Endothelial cell of umbilical vein (primary cell): ENCODE data around the gene RSF1. TPM values are rescaled to one million over a fixed set of nuclear protein-coding genes. Genes with fewer than 3 reads are reported as not detected.
A peak's percentile ranks its signal among the peaks of the same experiment; 100 is the strongest.

Experiments
- BruUV-seq: library from RNA; stranded (reverse); fragments of 400-500 nt; replicated peaks from 2 replicates; lab custom pipeline; 2021; lab: Mats Ljungman, UMichigan
- CTCF ChIA-PET: fragments of 300-600, 350-600 bp; sonication (Branson Sonifier 250); formaldehyde crosslinking; loops from one replicate; lab custom pipeline; 2021; ENCODE audit warnings: antibody characterized with exemption, inconsistent platforms; lab: Charles Lee
- POLR2A ChIA-PET: fragments of 300-600, 350-600 bp; sonication (Branson Sonifier 250); formaldehyde crosslinking; loops from one replicate; lab custom pipeline; 2021; ENCODE audit warnings: antibody characterized with exemption, inconsistent platforms; lab: Charles Lee
- DNase-seq: peaks from one replicate; pipeline ENCODE4 v3.0.0-alpha.2; 2011; ENCODE audit warnings: low read depth, low spot score
- FAIRE-seq: peaks from 2 replicates; lab custom pipeline; 2011; peaks lifted over from hg19 to GRCh38; lab: Jason Lieb, UNC
- H2AFZ ChIP-seq: 2 replicates; pipeline ENCODE4 v1.6.0; 2012; ENCODE audit warnings: low read depth, low read length, control low read depth, inconsistent platforms
- H3K27ac ChIP-seq: 2 replicates; pipeline ENCODE4 v1.5.1; 2011; ENCODE audit warnings: low read depth, mild to moderate bottlenecking, control low read depth, low read length, moderate library complexity; ENCODE audit not compliant: insufficient read depth
- H3K27me3 ChIP-seq, 2 experiments: 2 replicates each; pipeline versions ENCODE4 v1.6.0 to v1.6.1; 2011; ENCODE audit warnings: low read length in 2 of 2, mixed read lengths in 1 of 2; ENCODE audit not compliant: control insufficient read depth in 2 of 2, insufficient read depth in 2 of 2
- H3K36me3 ChIP-seq, 2 experiments: 2 replicates in 1 of 2; 3 replicates in 1 of 2; pipeline ENCODE4 v1.5.1; 2011; ENCODE audit warnings: low read length in 2 of 2, mild to moderate bottlenecking in 1 of 2, moderate library complexity in 1 of 2; ENCODE audit not compliant: control insufficient read depth in 2 of 2, insufficient read depth in 2 of 2; ENCODE audit errors: extremely low read depth in 1 of 2
- H3K4me1 ChIP-seq: 3 replicates; pipeline ENCODE4 v1.5.1; 2011; ENCODE audit warnings: mild to moderate bottlenecking, low read length; ENCODE audit not compliant: control insufficient read depth, insufficient read depth; ENCODE audit errors: extremely low read depth
- H3K4me2 ChIP-seq: 2 replicates; pipeline ENCODE4 v1.6.1; 2011; ENCODE audit warnings: low read length, control low read depth, mixed read lengths; ENCODE audit not compliant: insufficient read depth
- H3K4me3 ChIP-seq, 3 experiments: fragments of 200-600 bp in 1 of 3; sonication (generic), shearing (Covaris generic) in 1 of 3; replicated peaks in 1 of 3; 2 replicates each; pipeline ENCODE4 v1.5.1; 2011 to 2016; ENCODE audit warnings: control low read depth in 3 of 3, low read length in 3 of 3, mild to moderate bottlenecking in 2 of 3, inconsistent platforms in 1 of 3, low read depth in 1 of 3, moderate library complexity in 1 of 3; ENCODE audit not compliant: insufficient read depth in 1 of 3
- H3K79me2 ChIP-seq: 2 replicates; pipeline ENCODE4 v1.6.0; 2012; ENCODE audit warnings: low read length, inconsistent platforms; ENCODE audit not compliant: control insufficient read depth, insufficient read depth
- H3K9ac ChIP-seq: replicated peaks from 2 replicates; pipeline ENCODE3; 2011; ENCODE audit warnings: low read length, control low read depth; ENCODE audit not compliant: insufficient read depth; ENCODE audit errors: extremely low read depth
- H3K9me1 ChIP-seq: replicated peaks from 3 replicates; pipeline ENCODE4 v1.6.0; 2011; ENCODE audit warnings: mild to moderate bottlenecking, low read length; ENCODE audit not compliant: control insufficient read depth, insufficient read depth; ENCODE audit errors: extremely low read depth
- H3K9me3 ChIP-seq: replicated peaks from 2 replicates; pipeline ENCODE4 v1.5.1; 2012; ENCODE audit warnings: low read length, inconsistent platforms; ENCODE audit not compliant: control insufficient read depth, insufficient read depth
- H4K20me1 ChIP-seq: replicated peaks from 2 replicates; pipeline ENCODE3; 2011; ENCODE audit warnings: mild to moderate bottlenecking, low read length; ENCODE audit not compliant: control insufficient read depth, insufficient read depth; ENCODE audit errors: extremely low read depth
- CTCF ChIP-seq, 2 donors: IDR thresholded peaks; 1 replicate in 1 of 2; 2 replicates in 1 of 2; pipeline ENCODE4 v1.5.1; 2011; ENCODE audit warnings: low read length in 2 of 2, mild to moderate bottlenecking in 2 of 2, moderate library complexity in 2 of 2, control low read depth in 1 of 2, inconsistent platforms in 1 of 2, low read depth in 1 of 2; ENCODE audit not compliant: insufficient read depth in 1 of 2; ENCODE audit errors: extremely low read depth in 1 of 2
- EZH2 ChIP-seq: IDR thresholded peaks from 2 replicates; pipeline ENCODE4 v1.6.1; 2012; ENCODE audit warnings: borderline replicate concordance, low read depth, mild to moderate bottlenecking, moderate library complexity, low read length, inconsistent platforms; ENCODE audit not compliant: severe bottlenecking
- FOS ChIP-seq: IDR thresholded peaks from 2 replicates; pipeline ENCODE4 v1.6.1; 2011; ENCODE audit warnings: mild to moderate bottlenecking, low read length, moderate library complexity, borderline replicate concordance; ENCODE audit not compliant: insufficient read depth
- GATA2 ChIP-seq: IDR thresholded peaks from 2 replicates; pipeline ENCODE4 v1.7.0; 2011; ENCODE audit warnings: low read depth, mild to moderate bottlenecking, moderate library complexity, mixed read lengths, low read length; ENCODE audit not compliant: insufficient read length, insufficient read depth
- JUN ChIP-seq: IDR thresholded peaks from 2 replicates; pipeline ENCODE4 v1.6.1; 2011; ENCODE audit warnings: borderline replicate concordance, low read depth; ENCODE audit not compliant: insufficient read length, insufficient read depth
- MAX ChIP-seq: IDR thresholded peaks from 2 replicates; pipeline ENCODE4 v1.6.1; 2011; ENCODE audit not compliant: insufficient read depth, insufficient read length
- MYC ChIP-seq: IDR thresholded peaks from one replicate; pipeline ENCODE4 v1.6.1; 2011; ENCODE audit warnings: mild to moderate bottlenecking, low read depth, low read length
- POLR2A ChIP-seq: IDR thresholded peaks from 2 replicates; pipeline ENCODE4 v1.6.1; 2012; ENCODE audit warnings: low read depth, mild to moderate bottlenecking, control low read depth, low read length
- POLR2AphosphoS5 ChIP-seq: IDR thresholded peaks from 2 replicates; pipeline ENCODE4 v1.6.1; 2012; ENCODE audit warnings: low read depth, mild to moderate bottlenecking, control low read depth, low read length, moderate library complexity; ENCODE audit not compliant: insufficient read depth
- dilution Hi-C: fragments of 300-500 bp; cut with MboI; formaldehyde crosslinking; loops from one replicate; pipeline ENCODE4 v1.15.0; 2019; ENCODE audit warnings: low sequenced_read_pairs; ENCODE audit not compliant: extremely low pct_ligation_motif_present
- intact Hi-C: fragments of 100-400 bp; cut with micrococcal nuclease; formaldehyde crosslinking; loops from one replicate; pipeline ENCODE4 v1.10.0; 2022
- polyA plus RNA-seq, 4 experiments: library from polyadenylated mRNA; depleted of rRNA in 3 of 4; stranded (reverse) in 3 of 4; unstranded in 1 of 4; fragments of >200 nt; gene quantifications; 2 replicates each; pipeline versions ENCODE4 v1.2.1 to v1.2.3, GENCODE V29; 2011 to 2012; ENCODE audit warnings: missing spikeins in 1 of 4
- total RNA-seq: library from RNA; stranded (reverse); gene quantifications from 2 replicates; pipeline ENCODE4 v1.2.3, GENCODE V29; 2021

Gene RSF1
- total and polyA plus RNA-seq, 2 donors (not counting 3 experiments of a cell fraction or from before 2014, with no cell fraction given) = 10.0 to 55.1 TPM

GRCh38 chr11:77619576-77620198, 200.8 kb downstream of the RSF1 start:
- no TSS peak for BruUV-seq
- H3K9ac ChIP-seq = no peak overlapping the region
- H4K20me1 ChIP-seq = no peaks in the 10 kb centered on the region
- POLR2A ChIA-PET = no interaction called here
- H3K9me3 ChIP-seq = no peaks in the 10 kb centered on the region
- no peaks in the 10 kb centered on the region for H3K79me2 ChIP-seq
- no peaks in the 10 kb centered on the region for H3K4me1 ChIP-seq
- DNase-seq (peak; percentile 57), FAIRE-seq (peak; percentile 64)
- H3K27me3 ChIP-seq = no peaks in the 10 kb centered on the region
- CTCF ChIA-PET = interaction anchor here (0.6 to 4.5 kb wide), 27 partner anchors 10 to 528 kb away, joined by 3 to 65 read pairs (median 5); partner anchors contain the start of gene AQP11
- H3K9me1 ChIP-seq = no peaks in the 10 kb centered on the region
- H3K4me2 ChIP-seq = no peak overlapping the region
- H2AFZ ChIP-seq = no peak overlapping the region
- no peak overlapping the region for H3K4me3 ChIP-seq
- TF ChIP-seq FOS (no peak), GATA2 (no peak), CTCF (IDR thresholded peaks at IDR 0.05; ENCODE audit: extremely low read depth in 1 of 2, insufficient read depth in 1 of 2, low read depth in 1 of 2, low read length in 2 of 2) (peak; percentile 43 to 59)
- no peak overlapping the region for H3K27ac ChIP-seq
- peaks cover 9 to 10% of the 10 kb centered on the region in 2 experiments for H3K36me3 ChIP-seq
- intact Hi-C loops = loop anchor here (1.0 to 5.0 kb wide), 4 partner anchors 71 to 492 kb away; partner anchors contain the start of gene PAK1
- dilution Hi-C loops = no loop called here

GRCh38 chr11:77617892-77618291, 202.6 kb downstream of the RSF1 start:
- no peak for DNase-seq
- no peaks in the 10 kb centered on the region for H4K20me1 ChIP-seq
- no TSS peak for BruUV-seq
- H3K4me3 ChIP-seq = no peak overlapping the region
- no peak for FAIRE-seq
- peaks cover 5 to 10% of the 10 kb centered on the region in 2 experiments for H3K36me3 ChIP-seq
- H3K9me3 ChIP-seq = no peaks in the 10 kb centered on the region
- no peaks in the 10 kb centered on the region for H3K27me3 ChIP-seq
- H3K9me1 ChIP-seq = no peaks in the 10 kb centered on the region
- no peaks in the 10 kb centered on the region for H3K4me1 ChIP-seq
- intact Hi-C loops = loop anchor here (2.0 to 5.0 kb wide), 2 partner anchors 146 to 423 kb away; partner anchors contain the start of gene PAK1
- H3K27ac ChIP-seq = no peak overlapping the region
- TF ChIP-seq CTCF (IDR thresholded peaks at IDR 0.05; ENCODE audit: extremely low read depth in 1 of 2, insufficient read depth in 1 of 2, low read depth in 1 of 2, low read length in 2 of 2) = no peak
- TF ChIP-seq JUN = no peak
- no peak for TF ChIP-seq MYC
- no peak for TF ChIP-seq FOS
- no peak for TF ChIP-seq POLR2A
- no peak for TF ChIP-seq GATA2
- no peak for TF ChIP-seq POLR2AphosphoS5
- no peak for TF ChIP-seq EZH2
- TF ChIP-seq MAX = no peak
- CTCF ChIA-PET = interaction anchor here (1.1 to 4.5 kb wide), 5 partner anchors 28 to 491 kb away, joined by 4 to 65 read pairs (median 9); partner anchors contain the start of gene AQP11
- H3K9ac ChIP-seq = no peak overlapping the region
- dilution Hi-C loops = no loop called here
- no peak overlapping the region for H3K4me2 ChIP-seq
- POLR2A ChIA-PET = no interaction called here
- H2AFZ ChIP-seq = no peak overlapping the region
- H3K79me2 ChIP-seq = no peaks in the 10 kb centered on the region
